Tibial nerve (tissue), 4 donors: ENCODE results near the gene HIF1A. TPM values are rescaled to one million over a fixed set of nuclear protein-coding genes. Genes with fewer than 3 reads are reported as not detected.

ENCODE experiments used
- DNase-seq, 2 donors: peaks; one replicate each; pipeline ENCODE4 v3.0.0-alpha.2; 2019; ENCODE audit warnings: low spot score in 2 of 2
- H3K27ac ChIP-seq, 4 donors: fragments of 200-600 bp; sonication (generic) in 3 of 4; one replicate each; pipeline ENCODE4 v1.5.1; 2017 to 2019; ENCODE audit warnings: mild to moderate bottlenecking in 1 of 4
- H3K27me3 ChIP-seq, 2 donors: fragments of 200-600 bp; sonication (generic) in 1 of 2; one replicate each; pipeline versions ENCODE4 v1.5.1 to v1.6.0; 2017 to 2019
- H3K36me3 ChIP-seq, 3 donors: fragments of 200-600 bp; sonication (generic); one replicate each; pipeline ENCODE4 v1.5.1; 2018 to 2019
- H3K4me1 ChIP-seq, 4 donors: fragments of 200-600 bp; sonication (generic) in 3 of 4; one replicate each; pipeline ENCODE4 v1.5.1; 2017 to 2019
- H3K4me3 ChIP-seq, 4 donors: fragments of 200-600 bp; sonication (generic) in 3 of 4; one replicate each; pipeline ENCODE4 v1.5.1; 2017 to 2019; ENCODE audit warnings: mild to moderate bottlenecking in 1 of 4, moderate library complexity in 1 of 4
- H3K9me3 ChIP-seq, 4 donors: fragments of 200-600 bp; sonication (generic) in 3 of 4; one replicate each; pipeline ENCODE4 v1.5.1; 2017 to 2019
- CTCF ChIP-seq, 5 experiments: fragments of 200-600 bp in 3 of 5; fragments of 450-650 bp in 2 of 5; sonication (generic) in 3 of 5; IDR thresholded peaks; one replicate each; pipeline ENCODE4 v1.5.1; 2016 to 2019; ENCODE audit warnings: antibody characterized with exemption in 5 of 5, mild to moderate bottlenecking in 3 of 5, moderate library complexity in 2 of 5
- EP300 ChIP-seq, 2 donors: sonication (generic); formaldehyde crosslinking; IDR thresholded peaks; one replicate each; pipeline ENCODE4 v1.6.1; 2017; ENCODE audit warnings: antibody characterized with exemption in 2 of 2, mild to moderate bottlenecking in 1 of 2
- POLR2A ChIP-seq, 2 donors: fragments of 450-650 bp; IDR thresholded peaks; one replicate each; pipeline ENCODE4 v1.6.1; 2017; ENCODE audit warnings: antibody characterized with exemption in 2 of 2, mild to moderate bottlenecking in 2 of 2, moderate library complexity in 2 of 2
- WGBS, 2 donors: methylation state at CpG; one replicate each; pipeline ENCODE4 v1.1.5; 2018; 5-methylcytosine and 5-hydroxymethylcytosine counted together
- total RNA-seq, 4 donors: library from RNA; depleted of rRNA; stranded (reverse); fragments of >200 nt; gene quantifications; one replicate each; pipeline ENCODE4 v1.1.0, GENCODE V29; 2016

HIF1A gene
- total RNA-seq, 4 donors from 2014 or later: 37.9 to 80.4 (median 59.4) TPM

GRCh38 chr14:61699027-61699426 is 3.7 kb downstream of the HIF1A start:
- H3K27me3 ChIP-seq: no peaks in the 10 kb centered on the region
- DNase-seq: no peak
- no peak overlapping the region for H3K27ac ChIP-seq
- TF ChIP-seq EP300 (IDR thresholded peaks at IDR 0.05): no peak
- no peak for TF ChIP-seq CTCF (IDR thresholded peaks at IDR 0.05)
- TF ChIP-seq POLR2A (IDR thresholded peaks at IDR 0.05): no peak
- H3K4me1 ChIP-seq: peaks cover 0 to 45% (median 18%) of the 10 kb centered on the region in 4 donors
- no peaks in the 10 kb centered on the region for H3K9me3 ChIP-seq
- 79 to 83% methylated on average over 6 of the region's 6 CpGs for WGBS, 2 donors
- no peaks in the 10 kb centered on the region for H3K36me3 ChIP-seq
- peak overlapping the region in 1 of 4 donors; percentile 7 for H3K4me3 ChIP-seq

- Histone ChIP-seq H3K27me3 (no peaks in the 10 kb centered on the region), H3K4me1 (peaks cover 0 to 44% (median 20%) of the 10 kb centered on the region in 4 donors), H3K9me3 (no peaks in the 10 kb centered on the region), H3K36me3 (no peaks in the 10 kb centered on the region), H3K4me3 (no peak overlapping the region), H3K27ac (no peak overlapping the region)
- no peak for TF ChIP-seq POLR2A (IDR thresholded peaks at IDR 0.05)
- no peak for TF ChIP-seq EP300 (IDR thresholded peaks at IDR 0.05)
- no peak for TF ChIP-seq CTCF (IDR thresholded peaks at IDR 0.05)
- WGBS, 2 donors: 73 to 83% methylated on average over 2 of the region's 2 CpGs
- no peak for DNase-seq
Observed at GRCh38 chr14:61700104-61700886, 5.0 kb downstream of the HIF1A start.

GRCh38 chr14:61701946-61702345 is 6.6 kb downstream of the HIF1A start:
- no peaks in the 10 kb centered on the region for H3K36me3 ChIP-seq
- no peak for DNase-seq
- H3K4me1 ChIP-seq: peaks cover 0 to 40% (median 18%) of the 10 kb centered on the region in 4 donors
- H3K9me3 ChIP-seq: no peaks in the 10 kb centered on the region
- no peak overlapping the region for H3K27ac ChIP-seq
- WGBS, 2 donors: 83 to 86% methylated on average over 7 of the region's 7 CpGs
- no peak overlapping the region for H3K4me3 ChIP-seq
- TF ChIP-seq POLR2A (IDR thresholded peaks at IDR 0.05) (no peak), EP300 (IDR thresholded peaks at IDR 0.05) (no peak), CTCF (IDR thresholded peaks at IDR 0.05) (no peak)
- H3K27me3 ChIP-seq: no peaks in the 10 kb centered on the region

- no peak for DNase-seq
- Histone ChIP-seq H3K4me1 (peaks cover 0 to 24% (median 13%) of the 10 kb centered on the region in 4 donors), H3K4me3 (no peak overlapping the region), H3K27ac (no peak overlapping the region), H3K9me3 (no peaks in the 10 kb centered on the region), H3K27me3 (no peaks in the 10 kb centered on the region), H3K36me3 (no peaks in the 10 kb centered on the region)
- 56% methylated on average over 3 of the region's 3 CpGs for WGBS, 2 donors
- TF ChIP-seq EP300 (IDR thresholded peaks at IDR 0.05): no peak
Observed at GRCh38 chr14:61703342-61704129, 8.2 kb downstream of the HIF1A start.

GRCh38 chr14:61704554-61704953 is 9.2 kb downstream of the HIF1A start:
- Histone ChIP-seq H3K9me3 (no peaks in the 10 kb centered on the region), H3K36me3 (no peaks in the 10 kb centered on the region), H3K27ac (no peak overlapping the region), H3K4me1 (peaks cover 0 to 18% (median 10%) of the 10 kb centered on the region in 4 donors), H3K27me3 (no peaks in the 10 kb centered on the region), H3K4me3 (no peak overlapping the region)
- TF ChIP-seq POLR2A (IDR thresholded peaks at IDR 0.05) (no peak), EP300 (IDR thresholded peaks at IDR 0.05) (no peak), CTCF (IDR thresholded peaks at IDR 0.05) (no peak)
- no peak for DNase-seq
- WGBS, 2 donors: 81 to 87% methylated on average over 3 of the region's 3 CpGs
